H1 (cell line): ENCODE data around the gene ZNF680. TPM values are rescaled to one million over a fixed set of nuclear protein-coding genes. Genes with fewer than 3 reads are reported as not detected.

Experiments used
- CREB1 ChIP-seq: IDR thresholded peaks from 2 replicates; pipeline ENCODE4 v1.6.1; 2012; ENCODE audit warnings: inconsistent platforms
- GTF2F1 ChIP-seq: IDR thresholded peaks from 2 replicates; pipeline ENCODE4 v1.6.1; 2012; ENCODE audit warnings: low read depth, low read length, improper control_type of control experiment, borderline replicate concordance
- POLR2A ChIP-seq, 2 experiments: IDR thresholded peaks; 1 replicate in 1 of 2; 2 replicates in 1 of 2; pipeline ENCODE4 v1.6.1; 2011; ENCODE audit warnings: low read depth in 2 of 2, low read length in 2 of 2, mild to moderate bottlenecking in 2 of 2; ENCODE audit errors: control extremely low read depth in 1 of 2
- TAF7 ChIP-seq: optimal IDR thresholded peaks from 2 replicates; pipeline ENCODE3; 2011; ENCODE audit warnings: low read depth, mild to moderate bottlenecking, inconsistent platforms, low read length, moderate library complexity, borderline replicate concordance
- TBP ChIP-seq: IDR thresholded peaks from 2 replicates; pipeline ENCODE4 v1.6.1; 2011; ENCODE audit warnings: low read depth, low read length, improper control_type of control experiment
- TEAD4 ChIP-seq: IDR thresholded peaks from 2 replicates; pipeline ENCODE4 v1.6.1; 2012; ENCODE audit warnings: low read depth, low read length, inconsistent platforms, mixed read lengths
- YY1 ChIP-seq: IDR thresholded peaks from 2 replicates; pipeline ENCODE4 v1.6.1; 2011; ENCODE audit warnings: low read depth, mild to moderate bottlenecking, low read length
- polyA plus RNA-seq, 7 experiments: library from polyadenylated mRNA; depleted of rRNA in 3 of 7; stranded (reverse) in 5 of 7; unstranded in 2 of 7; fragments of >200 nt in 5 of 7; fragments of 200-250 nt in 2 of 7; gene quantifications; 1 replicate in 5 of 7; 2 replicates in 1 of 7; 4 replicates in 1 of 7; pipeline versions ENCODE4 v1.2.1 to v1.2.3, GENCODE V29; 2011 to 2013; ENCODE audit warnings: missing spikeins in 2 of 7, mixed read lengths in 2 of 7
- total RNA-seq: library from RNA; stranded (reverse); fragmentation: NEBNext Ultra II Directional; extraction: Animal tissue kit (Norgen Biotek cat#: 25700); gene quantifications from 2 replicates; pipeline ENCODE4 v1.2.1, GENCODE V29; 2021

Gene ZNF680
- total and polyA plus RNA-seq, 2 of the 8 experiments (the other 6 are each of a cell fraction or from before 2014, with no cell fraction given), result 15.3 TPM; not detected in 1

GRCh38 chr7:64551375-64552142, 11.3 kb downstream of the ZNF680 start (continued):
- TF ChIP-seq CREB1, result no peak
- TF ChIP-seq GTF2F1, result no peak
- no peak for TF ChIP-seq POLR2A (IDR thresholded peaks at IDR 0.05; ENCODE audit: control extremely low read depth in 1 of 2, low read depth in 2 of 2, low read length in 2 of 2)
- no peak for TF ChIP-seq TAF7
- no peak for TF ChIP-seq YY1
- TF ChIP-seq TBP, result no peak
- no peak for TF ChIP-seq TEAD4
